NAMALWA (cell line): ENCODE data around the gene OLFML1.

ENCODE experiments used
- DNase-seq: peaks from one replicate; pipeline ENCODE4 v3.0.0-alpha.2; 2015; ENCODE audit warnings: low spot score

The OLFML1 gene

GRCh38 chr11:7559398-7560283 is 74.3 kb downstream of the OLFML1 start:
- no peak for DNase-seq
